ENCODE results near the gene ADGRG7. TPM values are rescaled to one million over a fixed set of nuclear protein-coding genes. Genes with fewer than 3 reads are reported as not detected.

ADGRG7 gene
- total and polyA plus RNA-seq, 7 experiments from 2014 or later = not detected

DNA sequence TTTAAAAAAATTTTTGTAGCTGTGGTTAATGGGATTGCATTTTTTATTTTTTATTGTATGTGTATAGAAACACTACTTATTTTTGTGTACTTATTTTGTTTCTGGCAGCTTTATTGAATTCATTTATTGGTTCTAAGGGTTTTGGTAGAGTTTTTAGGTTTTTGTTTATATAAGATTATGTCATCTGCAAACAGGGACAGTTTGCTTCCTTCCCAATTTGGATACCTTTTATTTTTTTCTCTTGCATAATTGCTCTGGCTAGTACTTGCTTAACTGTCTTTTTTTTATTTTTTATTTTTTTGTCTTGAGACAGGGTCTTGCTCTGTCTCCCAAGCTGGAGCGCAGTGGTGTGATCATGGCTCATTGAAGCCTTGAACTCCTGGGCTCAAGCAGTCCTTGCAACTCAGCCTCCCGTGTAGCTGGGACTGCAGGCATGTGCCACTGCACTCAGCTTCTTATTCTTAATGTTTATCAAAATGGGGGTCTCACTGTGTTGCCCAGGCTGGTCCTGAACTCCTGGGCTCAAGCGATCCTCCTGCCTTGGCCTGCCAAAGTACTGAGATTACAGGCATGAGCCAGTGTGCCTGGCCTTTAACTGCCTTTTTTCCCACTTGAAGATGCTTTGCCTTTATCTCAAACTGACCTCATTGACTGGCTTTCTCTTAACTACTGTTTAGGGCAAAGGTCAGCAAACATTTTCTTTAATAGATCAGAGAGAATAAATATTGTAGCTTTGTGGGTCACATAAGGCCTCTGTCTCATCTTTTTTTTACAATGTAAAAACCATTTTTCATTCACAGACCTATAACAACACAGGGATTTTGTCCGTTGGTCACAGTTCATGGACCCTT lies 108.5 kb downstream of the ADGRG7 start:
- H3K27me3 ChIP-seq (ENCODE audit: control insufficient read depth in 2 of 2, insufficient read depth in 2 of 2, low read length in 2 of 2) = no peaks in the 10 kb centered on the region
- Mint-ChIP-seq H3K9me3 (no peaks in the 10 kb centered on the region), H3K36me3 (peaks cover 3 to 61% (median 49%) of the 10 kb centered on the region in 5 donors), H3K27ac (peak overlapping the region in 2 of 9 donors; percentile 31 to 32), H3K4me3 (peak overlapping the region in 3 of 10 donors; percentile 22 to 50 (median 22)), H3K4me1 (peaks cover 36 to 60% (median 46%) of the 10 kb centered on the region in 7 donors), H3K27me3 (no peaks in the 10 kb centered on the region)
- H3K27ac ChIP-seq (ENCODE audit: low read depth, low read length) = no peak overlapping the region
- peaks cover 0 to 4% of the 10 kb centered on the region in 2 donors for H3K4me1 ChIP-seq (ENCODE audit: control insufficient read depth in 2 of 2, insufficient read depth in 2 of 2, low read length in 2 of 2)
- CTCF ChIA-PET = interaction anchor here (0.7 kb wide), 1 partner anchor 378 kb away, joined by 6 read pairs; no protein-coding TSS in a partner anchor
- ATAC-seq (no peak), DNase-seq (no peak)
- POLR2A ChIA-PET = interaction anchor here (0.6 to 0.7 kb wide), 4 partner anchors 14 to 968 kb away, joined by 3 to 4 read pairs (median 3); no protein-coding TSS in a partner anchor
- peaks cover 12 to 35% (median 16%) of the 10 kb centered on the region in 3 experiments for H3K36me3 ChIP-seq (ENCODE audit: control insufficient read depth in 2 of 3, insufficient read depth in 3 of 3, low read length in 3 of 3)
- no peaks in the 10 kb centered on the region for H3K9me3 ChIP-seq (ENCODE audit: control insufficient read depth in 2 of 3, low read length in 3 of 3)
- intact Hi-C loops (cut with micrococcal nuclease) = no loop called here
- H3K4me3 ChIP-seq (ENCODE audit: low read length) = no peak overlapping the region

DNA sequence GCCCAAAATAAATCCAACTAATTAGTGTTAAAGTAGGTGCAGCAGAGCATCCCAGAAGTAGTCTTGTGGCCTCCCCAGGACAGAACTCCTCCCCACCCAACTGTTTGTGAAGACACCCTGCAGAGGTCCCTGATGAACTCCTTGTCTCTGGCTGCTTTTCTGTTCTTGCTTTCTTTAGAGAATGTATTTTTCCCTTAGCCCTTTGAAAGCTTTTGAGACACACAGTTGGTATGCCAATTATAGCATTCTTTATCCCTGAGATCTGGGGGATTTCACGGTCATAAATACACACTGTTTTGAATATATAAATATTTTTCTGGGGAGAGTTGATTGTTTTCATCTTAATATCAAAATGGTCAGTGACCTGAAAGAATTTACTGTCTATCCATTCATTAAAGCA lies 109.7 kb downstream of the ADGRG7 start:
- H3K27ac Mint-ChIP-seq = peak overlapping the region in 2 of 9 donors; percentile 37 to 48
- intact Hi-C loops (cut with micrococcal nuclease) = no loop called here
- peaks cover 3 to 57% (median 49%) of the 10 kb centered on the region in 5 donors for H3K36me3 Mint-ChIP-seq
- Histone ChIP-seq H3K27ac (ENCODE audit: low read depth, low read length) (no peak overlapping the region), H3K4me3 (ENCODE audit: low read length) (no peak overlapping the region), H3K27me3 (ENCODE audit: control insufficient read depth in 2 of 2, insufficient read depth in 2 of 2, low read length in 2 of 2) (no peaks in the 10 kb centered on the region), H3K36me3 (ENCODE audit: control insufficient read depth in 2 of 3, insufficient read depth in 3 of 3, low read length in 3 of 3) (peaks cover 12 to 35% (median 18%) of the 10 kb centered on the region in 3 experiments), H3K4me1 (ENCODE audit: control insufficient read depth in 2 of 2, insufficient read depth in 2 of 2, low read length in 2 of 2) (peaks cover 0 to 4% of the 10 kb centered on the region in 2 donors), H3K9me3 (ENCODE audit: control insufficient read depth in 2 of 3, low read length in 3 of 3) (no peaks in the 10 kb centered on the region)
- H3K4me3 Mint-ChIP-seq = no peak overlapping the region
- H3K4me1 Mint-ChIP-seq = peaks cover 34 to 49% (median 44%) of the 10 kb centered on the region in 7 donors
- H3K9me3 Mint-ChIP-seq = no peaks in the 10 kb centered on the region
- DNase-seq = no peak
- ChIA-PET CTCF (no interaction called here), POLR2A (no interaction called here)
- no peaks in the 10 kb centered on the region for H3K27me3 Mint-ChIP-seq
- no peak for ATAC-seq

DNA sequence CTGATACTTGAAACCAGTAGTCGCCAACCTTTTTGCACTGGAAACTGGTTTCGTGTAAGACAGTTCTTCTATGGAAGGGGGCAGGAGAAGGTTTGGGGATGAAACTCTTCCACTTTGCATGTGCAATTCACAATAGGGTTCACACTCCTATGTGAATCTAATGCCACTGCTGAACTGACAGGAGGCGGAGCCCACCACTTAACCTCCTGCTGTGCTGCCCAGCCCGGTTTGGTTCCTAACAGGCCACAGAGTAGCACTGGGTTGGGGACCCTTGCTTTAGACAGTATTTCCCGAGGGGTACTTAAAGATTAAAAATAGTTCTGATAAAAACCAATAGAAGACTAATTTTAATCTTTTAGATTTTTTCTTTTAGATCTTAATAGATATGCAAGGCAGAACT lies 111.0 kb downstream of the ADGRG7 start:
- Mint-ChIP-seq H3K4me1 (peaks cover 25 to 40% (median 38%) of the 10 kb centered on the region in 7 donors), H3K27ac (no peak overlapping the region), H3K36me3 (peaks cover 3 to 48% (median 46%) of the 10 kb centered on the region in 5 donors), H3K27me3 (no peaks in the 10 kb centered on the region), H3K4me3 (no peak overlapping the region), H3K9me3 (no peaks in the 10 kb centered on the region)
- Histone ChIP-seq H3K9me3 (ENCODE audit: control insufficient read depth in 2 of 3, low read length in 3 of 3) (no peaks in the 10 kb centered on the region), H3K36me3 (ENCODE audit: control insufficient read depth in 2 of 3, insufficient read depth in 3 of 3, low read length in 3 of 3) (peaks cover 9 to 24% (median 18%) of the 10 kb centered on the region in 3 experiments), H3K27ac (ENCODE audit: low read depth, low read length) (no peak overlapping the region), H3K4me3 (ENCODE audit: low read length) (no peak overlapping the region), H3K4me1 (ENCODE audit: control insufficient read depth in 2 of 2, insufficient read depth in 2 of 2, low read length in 2 of 2) (no peaks in the 10 kb centered on the region), H3K27me3 (ENCODE audit: control insufficient read depth in 2 of 2, insufficient read depth in 2 of 2, low read length in 2 of 2) (no peaks in the 10 kb centered on the region)
- no peak for DNase-seq
- ATAC-seq = no peak
- ChIA-PET CTCF (no interaction called here), POLR2A (no interaction called here)
- intact Hi-C loops (cut with micrococcal nuclease) = no loop called here

DNA sequence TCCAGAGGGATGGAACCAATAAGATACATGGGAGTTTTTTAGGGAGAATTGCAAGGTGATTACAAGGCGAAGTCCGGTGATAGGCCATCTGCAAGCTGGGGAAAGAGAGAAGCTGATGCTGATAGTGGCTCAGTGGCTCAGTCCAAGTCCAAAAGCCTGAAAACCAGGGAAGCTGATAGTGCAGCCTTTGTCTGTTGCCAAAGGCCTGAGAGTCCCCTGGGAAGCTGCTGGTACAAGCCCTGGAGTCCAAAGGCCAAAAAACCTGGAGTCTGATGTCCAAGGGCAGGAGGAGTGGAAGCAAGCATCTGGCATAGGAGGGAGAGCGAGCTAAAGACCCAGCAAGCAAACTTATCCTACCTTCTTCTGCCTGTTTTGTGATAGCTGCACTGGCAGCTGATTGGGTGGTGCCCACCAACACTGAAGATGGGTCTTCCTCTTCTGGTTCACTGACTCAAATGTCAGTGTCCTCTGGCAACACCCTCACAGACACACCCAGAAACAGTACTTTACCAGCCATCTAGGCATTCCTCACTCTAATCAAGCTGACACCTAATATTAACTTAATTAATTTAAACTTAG lies 116.6 kb downstream of the ADGRG7 start:
- POLR2A ChIA-PET = no interaction called here
- no peaks in the 10 kb centered on the region for H3K27me3 ChIP-seq (ENCODE audit: control insufficient read depth in 2 of 2, insufficient read depth in 2 of 2, low read length in 2 of 2)
- H3K4me3 Mint-ChIP-seq = no peak overlapping the region
- H3K4me1 Mint-ChIP-seq = peaks cover 12 to 29% (median 21%) of the 10 kb centered on the region in 7 donors
- no peak for ATAC-seq
- CTCF ChIA-PET = no interaction called here
- H3K27ac ChIP-seq (ENCODE audit: low read depth, low read length) = no peak overlapping the region
- peaks cover 5 to 56% (median 23%) of the 10 kb centered on the region in 5 donors for H3K36me3 Mint-ChIP-seq
- H3K36me3 ChIP-seq (ENCODE audit: control insufficient read depth in 2 of 3, insufficient read depth in 3 of 3, low read length in 3 of 3) = peaks cover 10 to 27% (median 12%) of the 10 kb centered on the region in 3 experiments
- intact Hi-C loops (cut with micrococcal nuclease) = loop anchor here in 1 of 2 donors (2.0 kb wide), 1 partner anchor 13 kb away; no protein-coding TSS in a partner anchor
- no peak overlapping the region for H3K4me3 ChIP-seq (ENCODE audit: low read length)
- no peak for DNase-seq
- H3K27ac Mint-ChIP-seq = peak overlapping the region in 1 of 9 donors; percentile 44
- H3K9me3 Mint-ChIP-seq = no peaks in the 10 kb centered on the region
- H3K27me3 Mint-ChIP-seq = no peaks in the 10 kb centered on the region
- H3K9me3 ChIP-seq (ENCODE audit: control insufficient read depth in 2 of 3, low read length in 3 of 3) = no peaks in the 10 kb centered on the region
- H3K4me1 ChIP-seq (ENCODE audit: control insufficient read depth in 2 of 2, insufficient read depth in 2 of 2, low read length in 2 of 2) = no peaks in the 10 kb centered on the region

DNA sequence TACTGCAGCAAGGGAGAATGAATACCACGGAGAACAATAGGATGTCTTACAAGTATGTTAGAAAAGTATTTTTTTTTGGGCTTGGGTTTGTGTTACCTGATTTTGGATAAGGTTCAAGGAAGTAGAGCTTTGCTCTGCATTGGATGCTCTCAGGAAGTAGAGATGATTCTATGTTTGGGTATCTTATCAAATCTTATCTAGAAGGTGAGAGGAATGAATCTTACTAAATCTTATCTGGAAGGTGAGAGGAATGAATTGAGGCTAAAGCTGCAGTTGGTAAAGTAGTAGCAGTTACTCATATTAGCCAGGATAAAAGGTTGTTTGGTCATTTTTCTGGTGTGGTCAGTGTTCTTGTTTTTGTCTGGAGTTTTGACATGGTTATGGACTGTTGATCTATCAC lies 117.3 kb downstream of the ADGRG7 start:
- Mint-ChIP-seq H3K4me3 (no peak overlapping the region), H3K27me3 (no peaks in the 10 kb centered on the region), H3K36me3 (peaks cover 5 to 52% (median 22%) of the 10 kb centered on the region in 5 donors), H3K27ac (peak overlapping the region in 5 of 9 donors; percentile 2 to 72 (median 49)), H3K9me3 (no peaks in the 10 kb centered on the region), H3K4me1 (peaks cover 11 to 29% (median 21%) of the 10 kb centered on the region in 7 donors)
- H3K9me3 ChIP-seq (ENCODE audit: control insufficient read depth in 2 of 3, low read length in 3 of 3) = no peaks in the 10 kb centered on the region
- intact Hi-C loops (cut with micrococcal nuclease) = loop anchor here in 1 of 2 donors (2.0 kb wide), 1 partner anchor 14 kb away; no protein-coding TSS in a partner anchor
- H3K27ac ChIP-seq (ENCODE audit: low read depth, low read length) = no peak overlapping the region
- ChIA-PET CTCF (no interaction called here), POLR2A (no interaction called here)
- ATAC-seq = no peak
- no peaks in the 10 kb centered on the region for H3K4me1 ChIP-seq (ENCODE audit: control insufficient read depth in 2 of 2, insufficient read depth in 2 of 2, low read length in 2 of 2)
- peaks cover 10 to 29% (median 12%) of the 10 kb centered on the region in 3 experiments for H3K36me3 ChIP-seq (ENCODE audit: control insufficient read depth in 2 of 3, insufficient read depth in 3 of 3, low read length in 3 of 3)
- no peaks in the 10 kb centered on the region for H3K27me3 ChIP-seq (ENCODE audit: control insufficient read depth in 2 of 2, insufficient read depth in 2 of 2, low read length in 2 of 2)
- DNase-seq = no peak
- no peak overlapping the region for H3K4me3 ChIP-seq (ENCODE audit: low read length)

DNA sequence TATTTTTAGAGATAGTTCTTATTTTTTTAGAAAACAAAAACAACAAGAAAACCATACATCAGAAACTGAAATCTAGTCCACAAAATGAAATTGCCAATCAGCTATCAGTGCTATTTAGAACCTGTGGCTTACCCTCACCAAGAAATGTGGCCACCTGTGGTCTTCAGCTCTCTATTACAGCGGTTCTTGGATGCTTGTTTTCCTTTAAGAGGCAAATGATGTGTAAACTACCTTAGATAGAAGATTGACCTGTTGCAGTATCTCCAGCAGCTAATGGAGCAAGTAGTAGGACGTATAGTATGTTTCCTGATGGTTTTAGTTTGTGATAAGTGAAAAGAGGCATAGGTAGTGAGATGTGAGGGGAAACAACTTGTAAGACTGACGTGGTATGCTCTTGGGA lies 121.1 kb downstream of the ADGRG7 start:
- peaks cover 5 to 57% (median 16%) of the 10 kb centered on the region in 5 donors for H3K36me3 Mint-ChIP-seq
- no peaks in the 10 kb centered on the region for H3K27me3 ChIP-seq (ENCODE audit: control insufficient read depth in 2 of 2, insufficient read depth in 2 of 2, low read length in 2 of 2)
- no peaks in the 10 kb centered on the region for H3K9me3 Mint-ChIP-seq
- no peak overlapping the region for H3K4me3 ChIP-seq (ENCODE audit: low read length)
- POLR2A ChIA-PET = no interaction called here
- no peak overlapping the region for H3K4me3 Mint-ChIP-seq
- H3K36me3 ChIP-seq (ENCODE audit: control insufficient read depth in 2 of 3, insufficient read depth in 3 of 3, low read length in 3 of 3) = peaks cover 3 to 40% (median 8%) of the 10 kb centered on the region in 3 experiments
- ATAC-seq (no peak), DNase-seq (no peak)
- H3K4me1 Mint-ChIP-seq = peaks cover 5 to 36% (median 26%) of the 10 kb centered on the region in 7 donors
- peak overlapping the region in 2 of 9 donors; percentile 1 to 4 for H3K27ac Mint-ChIP-seq
- H3K4me1 ChIP-seq (ENCODE audit: control insufficient read depth in 2 of 2, insufficient read depth in 2 of 2, low read length in 2 of 2) = no peaks in the 10 kb centered on the region
- CTCF ChIA-PET = no interaction called here
- H3K27me3 Mint-ChIP-seq = no peaks in the 10 kb centered on the region
- intact Hi-C loops (cut with micrococcal nuclease) = loop anchor here in 1 of 2 donors (5.0 kb wide), 1 partner anchor 78 kb away; no protein-coding TSS in a partner anchor
- no peak overlapping the region for H3K27ac ChIP-seq (ENCODE audit: low read depth, low read length)
- H3K9me3 ChIP-seq (ENCODE audit: control insufficient read depth in 2 of 3, low read length in 3 of 3) = no peaks in the 10 kb centered on the region
